WTC11 (cell line): Measurements from ENCODE around the gene MMP24. TPM values are rescaled to one million over a fixed set of nuclear protein-coding genes. Genes with fewer than 3 reads are reported as not detected.

Experiments used
- ATAC-seq: fragments of 200-7000 bp; cut with Tn5 transposase; 2 replicates; pipeline ENCODE4 v1.10.0; 2021; ENCODE audit warnings: mild to moderate bottlenecking, moderate library complexity
- CTCF ChIA-PET: fragments of 300-600 bp; sonication (Branson Sonifier 250); formaldehyde crosslinking; loops from one replicate; lab custom pipeline; 2021; ENCODE audit warnings: antibody characterized with exemption; lab: Charles Lee
- POLR2A ChIA-PET: fragments of 350-600 bp; sonication (Branson Sonifier 250); formaldehyde crosslinking; loops from one replicate; lab custom pipeline; 2021; ENCODE audit warnings: antibody characterized with exemption; lab: Charles Lee
- DNase-seq: peaks from one replicate; pipeline ENCODE4 v3.0.0; 2021; ENCODE audit warnings: low spot score
- H3K27ac Mint-ChIP-seq: 2 replicates; pipeline ENCODE4 v1.8.0; 2021; ENCODE audit warnings: mixed read lengths
- H3K27me3 Mint-ChIP-seq: 2 replicates; pipeline ENCODE4 v1.8.0; 2021; ENCODE audit warnings: low read depth, mild to moderate bottlenecking, moderate library complexity, mixed read lengths
- H3K36me3 Mint-ChIP-seq: 2 replicates; pipeline ENCODE4 v1.8.0; 2021; ENCODE audit warnings: mixed read lengths
- H3K4me1 Mint-ChIP-seq: 2 replicates; pipeline ENCODE4 v1.8.0; 2022; ENCODE audit warnings: mixed read lengths
- H3K4me3 Mint-ChIP-seq: 2 replicates; pipeline ENCODE4 v1.8.0; 2021; ENCODE audit warnings: mild to moderate bottlenecking, moderate library complexity, mixed read lengths
- H3K9me3 Mint-ChIP-seq: 2 replicates; pipeline ENCODE4 v1.8.0; 2021; ENCODE audit warnings: mixed read lengths
- ARID4B ChIP-seq: sonication (generic); formaldehyde crosslinking; IDR thresholded peaks from 2 replicates; pipeline ENCODE4 v1.8.0; 2023; ENCODE audit warnings: missing genetic modification reagents, mild to moderate bottlenecking, borderline replicate concordance
- CDX4 ChIP-seq: fragments of 250-450 bp; sonication (Bioruptor Pico); IDR thresholded peaks from 2 replicates; pipeline ENCODE4 v1.9.0; 2021; ENCODE audit warnings: moderate library complexity, mild to moderate bottlenecking, inconsistent platforms, borderline replicate concordance
- CREB1 ChIP-seq: sonication (generic); formaldehyde crosslinking; IDR thresholded peaks from 2 replicates; pipeline ENCODE4 v1.8.0; 2023; ENCODE audit warnings: mild to moderate bottlenecking, missing genetic modification reagents
- CREM ChIP-seq: sonication (generic); formaldehyde crosslinking; IDR thresholded peaks from 2 replicates; pipeline ENCODE4 v1.8.1; 2022; ENCODE audit warnings: mild to moderate bottlenecking, missing genetic modification reagents, moderate library complexity
- ELF4 ChIP-seq: sonication (generic); formaldehyde crosslinking; IDR thresholded peaks from 2 replicates; pipeline ENCODE4 v1.8.1; 2022; ENCODE audit warnings: low read depth, mild to moderate bottlenecking, moderate library complexity, missing genetic modification reagents
- ERG ChIP-seq: fragments of 250-450 bp; sonication (Bioruptor Pico); IDR thresholded peaks from 2 replicates; pipeline ENCODE4 v1.8.0; 2021; ENCODE audit warnings: mild to moderate bottlenecking
- GABPB1 ChIP-seq: sonication (generic); formaldehyde crosslinking; IDR thresholded peaks from 2 replicates; pipeline ENCODE4 v1.8.1; 2023; ENCODE audit warnings: mild to moderate bottlenecking, missing genetic modification reagents
- GTF2I ChIP-seq: fragments of 250-450 bp; sonication (Bioruptor Pico); conservative IDR thresholded peaks from 2 replicates; pipeline ENCODE4 v1.4.0; 2021; ENCODE audit warnings: mild to moderate bottlenecking
- HMGA2 ChIP-seq: fragments of 250-450 bp; sonication (Bioruptor Pico); IDR thresholded peaks from 2 replicates; pipeline ENCODE4 v1.4.0; 2021; ENCODE audit warnings: mild to moderate bottlenecking, moderate library complexity
- HMGXB4 ChIP-seq: sonication (generic); formaldehyde crosslinking; IDR thresholded peaks from 2 replicates; pipeline ENCODE4 v1.8.1; 2023; ENCODE audit warnings: mild to moderate bottlenecking, moderate library complexity, missing genetic modification reagents
- IRF1 ChIP-seq: sonication (generic); formaldehyde crosslinking; IDR thresholded peaks from 2 replicates; pipeline ENCODE4 v1.8.0; 2023; ENCODE audit warnings: missing genetic modification reagents
- MAX ChIP-seq: sonication (generic); formaldehyde crosslinking; IDR thresholded peaks from 2 replicates; pipeline ENCODE4 v1.8.0; 2022; ENCODE audit warnings: mild to moderate bottlenecking, missing genetic modification reagents
- NR2C2 ChIP-seq: sonication (generic); formaldehyde crosslinking; IDR thresholded peaks from 2 replicates; pipeline ENCODE4 v1.8.0; 2022; ENCODE audit warnings: mild to moderate bottlenecking, missing genetic modification reagents
- PREB ChIP-seq: sonication (generic); formaldehyde crosslinking; IDR thresholded peaks from 2 replicates; pipeline ENCODE4 v1.8.1; 2022; ENCODE audit warnings: mild to moderate bottlenecking, missing genetic modification reagents, moderate library complexity, borderline replicate concordance
- TEAD4 ChIP-seq: sonication (generic); formaldehyde crosslinking; IDR thresholded peaks from 2 replicates; pipeline ENCODE4 v1.8.0; 2022; ENCODE audit warnings: mild to moderate bottlenecking, missing genetic modification reagents
- USF1 ChIP-seq: sonication (generic); formaldehyde crosslinking; IDR thresholded peaks from 2 replicates; pipeline ENCODE4 v1.8.0; 2022; ENCODE audit warnings: mild to moderate bottlenecking, missing genetic modification reagents
- total RNA-seq: library from RNA; stranded (reverse); gene quantifications from 3 replicates; pipeline ENCODE4 v1.2.3, GENCODE V29; 2021

Gene MMP24
- total RNA-seq, 1 experiment from 2014 or later: 16.8 TPM

- CTCF ChIA-PET: interaction anchor here (0.9 to 2.4 kb wide), 8 partner anchors 12 to 301 kb away, joined by 3 to 14 read pairs (median 5); no protein-coding TSS in a partner anchor
- POLR2A ChIA-PET: interaction anchor here (0.6 to 2.0 kb wide), 8 partner anchors 10 to 1913 kb away, joined by 3 to 12 read pairs (median 4); partner anchors contain the start of genes CEP250 and EDEM2
- Mint-ChIP-seq H3K4me1 (peaks cover 18% of the 10 kb centered on the region), H3K4me3 (peak overlapping the region; percentile 94), H3K27ac (peak overlapping the region; percentile 38), H3K9me3 (no peaks in the 10 kb centered on the region), H3K36me3 (peaks cover 15% of the 10 kb centered on the region), H3K27me3 (no peaks in the 10 kb centered on the region; the same call in none of the 2 replicates)
- DNase-seq (no peak), ATAC-seq (peak; percentile 5)
- TF ChIP-seq PREB (CRISPR knock-in tag) (0 out of 2 replicates have a peak, but pooled peaks have one; percentile 59), HMGXB4 (CRISPR knock-in tag) (peak; percentile 7; the same call in 1 of the 2 replicates), ERG (CRISPR knock-in tag) (no peak), GTF2I (CRISPR knock-in tag) (no peak), USF1 (no peak), NR2C2 (CRISPR knock-in tag) (no peak), ARID4B (CRISPR knock-in tag) (no peak)
These were observed 58.7 kb downstream of the MMP24 start for GRCh38 chr20:35284992-35285805.

GRCh38 chr20:35285806-35286076 is 59.3 kb downstream of the MMP24 start:
- ChIA-PET CTCF (interaction anchor here (1.3 kb wide), 1 partner anchor 18 kb away, joined by 4 read pairs; no protein-coding TSS in a partner anchor), POLR2A (interaction anchor here (1.0 kb wide), 1 partner anchor 8 kb away, joined by 3 read pairs; the partner anchor contains the start of gene MMP24OS)
- Mint-ChIP-seq H3K36me3 (peaks cover 12% of the 10 kb centered on the region), H3K9me3 (no peaks in the 10 kb centered on the region), H3K27me3 (no peaks in the 10 kb centered on the region; the same call in none of the 2 replicates), H3K27ac (no peak overlapping the region), H3K4me1 (peaks cover 18% of the 10 kb centered on the region), H3K4me3 (peak overlapping the region; percentile 94)
- DNase-seq (no peak), ATAC-seq (no peak)
- TF ChIP-seq TEAD4 (CRISPR knock-in tag): no peak
- TF ChIP-seq CREB1 (CRISPR knock-in tag): no peak
- no peak for TF ChIP-seq GABPB1 (CRISPR knock-in tag)
- TF ChIP-seq ERG (CRISPR knock-in tag): no peak
- no peak for TF ChIP-seq ELF4 (CRISPR knock-in tag)
- no peak for TF ChIP-seq CDX4 (CRISPR knock-in tag)
- no peak for TF ChIP-seq HMGA2 (CRISPR knock-in tag)
- no peak for TF ChIP-seq IRF1 (CRISPR knock-in tag)
- TF ChIP-seq CREM (CRISPR knock-in tag): no peak
- no peak for TF ChIP-seq MAX (CRISPR knock-in tag)
